Smooth muscle cell (in vitro differentiated cells): ENCODE data around the gene ALG6. TPM values are rescaled to one million over a fixed set of nuclear protein-coding genes. Genes with fewer than 3 reads are reported as not detected.

Source experiments
- DNase-seq: peaks from one replicate; lab custom pipeline; 2025; ENCODE audit not compliant: unreplicated experiment; lab: John Stamatoyannopoulos, UW
- H2AFZ ChIP-seq: fragments of 200-600 bp; sonication (generic); 2 replicates; pipeline ENCODE4 v1.6.0; 2016; ENCODE audit warnings: antibody characterized with exemption, low read depth, mild to moderate bottlenecking
- H3F3A ChIP-seq: fragments of 200-600 bp; sonication (generic); 2 replicates; pipeline ENCODE4 v1.6.0; 2017; ENCODE audit warnings: antibody characterized with exemption, low read depth
- H3K27ac ChIP-seq: fragments of 200-600 bp; sonication (generic); 2 replicates; pipeline ENCODE4 v1.5.1; 2016; ENCODE audit warnings: low read depth, mild to moderate bottlenecking
- H3K27me3 ChIP-seq: fragments of 200-600 bp; sonication (generic); 2 replicates; pipeline ENCODE4 v1.6.1; 2016; ENCODE audit warnings: low read depth, mild to moderate bottlenecking
- H3K36me3 ChIP-seq: fragments of 200-600 bp; sonication (generic); 2 replicates; pipeline ENCODE4 v1.5.1; 2016; ENCODE audit warnings: low read depth
- H3K4me1 ChIP-seq: fragments of 200-600 bp; sonication (generic); 2 replicates; pipeline ENCODE4 v1.5.1; 2016; ENCODE audit warnings: low read depth
- H3K4me2 ChIP-seq: fragments of 200-600 bp; sonication (generic); 2 replicates; pipeline ENCODE4 v1.6.0; 2016; ENCODE audit warnings: mild to moderate bottlenecking
- H3K4me3 ChIP-seq: fragments of 200-600 bp; sonication (generic); 2 replicates; pipeline ENCODE4 v1.5.1; 2016; ENCODE audit warnings: mild to moderate bottlenecking
- H3K79me2 ChIP-seq: fragments of 200-600 bp; sonication (generic); 2 replicates; pipeline ENCODE4 v1.6.0; 2016; ENCODE audit warnings: low read depth, mild to moderate bottlenecking
- H3K9ac ChIP-seq: fragments of 200-600 bp; sonication (generic); 2 replicates; pipeline ENCODE4 v1.6.0; 2016; ENCODE audit warnings: low read depth
- H3K9me3 ChIP-seq: fragments of 200-600 bp; sonication (generic); replicated peaks from 2 replicates; pipeline ENCODE4 v1.5.1; 2016; ENCODE audit warnings: low read depth
- H4K20me1 ChIP-seq: fragments of 200-600 bp; sonication (generic); 2 replicates; pipeline ENCODE4 v1.6.0; 2016; ENCODE audit warnings: low read depth
- CTCF ChIP-seq: fragments of 200-600 bp; sonication (generic); IDR thresholded peaks from 2 replicates; pipeline ENCODE4 v1.5.1; 2017; ENCODE audit warnings: borderline replicate concordance, mild to moderate bottlenecking, antibody characterized with exemption; ENCODE audit not compliant: insufficient read depth, poor library complexity, severe bottlenecking
- WGBS: methylation state at CpG from one replicate; pipeline ENCODE4 v1.1.7; 2016; ENCODE audit warnings: low lambda C conversion rate; 5-methylcytosine and 5-hydroxymethylcytosine counted together
- polyA plus RNA-seq: library from polyadenylated mRNA; unstranded; fragments of >200 nt; fragmentation: Nextera tagmentation; extraction: Ambion mirVana; gene quantifications from 2 replicates; pipeline ENCODE4 v1.2.1, GENCODE V29; 2016
- total RNA-seq: library from RNA; depleted of rRNA; stranded (reverse); fragments of >200 nt; gene quantifications from 2 replicates; pipeline ENCODE4 v1.2.3, GENCODE V29; 2014

ALG6 gene
- total and polyA plus RNA-seq, 2 experiments from 2014 or later, result 11.9 to 20.6 TPM

GRCh38 chr1:63379583-63379982 is 12.2 kb downstream of the ALG6 start:
- WGBS, result 95% methylated on average over 2 of the region's 2 CpGs
- Histone ChIP-seq H3K27me3 (no peaks in the 10 kb centered on the region), H4K20me1 (no peaks in the 10 kb centered on the region), H3K4me2 (no peak overlapping the region), H3K4me3 (no peak overlapping the region), H3K9ac (no peak overlapping the region), H3K9me3 (no peaks in the 10 kb centered on the region), H3K36me3 (no peaks in the 10 kb centered on the region), H3F3A (no peaks in the 10 kb centered on the region), H2AFZ (no peak overlapping the region), H3K79me2 (no peaks in the 10 kb centered on the region), H3K27ac (no peak overlapping the region), H3K4me1 (no peaks in the 10 kb centered on the region)
- DNase-seq, result no peak
- TF ChIP-seq CTCF, result no peak

- WGBS, result 100% methylated on average over 1 of the region's 1 CpG
- Histone ChIP-seq H3K4me1 (no peaks in the 10 kb centered on the region), H3K4me2 (no peak overlapping the region), H3K27me3 (no peaks in the 10 kb centered on the region), H4K20me1 (no peaks in the 10 kb centered on the region), H3K27ac (no peak overlapping the region), H3K9me3 (no peaks in the 10 kb centered on the region), H3K36me3 (no peaks in the 10 kb centered on the region), H3K9ac (no peak overlapping the region), H3F3A (no peaks in the 10 kb centered on the region), H3K4me3 (no peak overlapping the region), H3K79me2 (no peaks in the 10 kb centered on the region), H2AFZ (no peak overlapping the region)
- TF ChIP-seq CTCF, result no peak
- no peak for DNase-seq
Measured at GRCh38 chr1:63381741-63382140, 14.3 kb downstream of the ALG6 start.

- Histone ChIP-seq H3K79me2 (no peaks in the 10 kb centered on the region), H3K27ac (no peak overlapping the region), H3K9me3 (no peaks in the 10 kb centered on the region), H3K36me3 (no peaks in the 10 kb centered on the region), H3K9ac (no peak overlapping the region), H3K27me3 (no peaks in the 10 kb centered on the region), H2AFZ (no peak overlapping the region), H3K4me2 (no peak overlapping the region), H4K20me1 (no peaks in the 10 kb centered on the region), H3K4me3 (no peak overlapping the region), H3K4me1 (no peaks in the 10 kb centered on the region), H3F3A (no peaks in the 10 kb centered on the region)
- DNase-seq, result no peak
- TF ChIP-seq CTCF, result no peak
- 81% methylated on average over 4 of the region's 4 CpGs for WGBS
Measured at GRCh38 chr1:63401945-63402344, 34.5 kb downstream of the ALG6 start.

- H3K4me1 ChIP-seq, result no peaks in the 10 kb centered on the region
- 77% methylated on average over 3 of the region's 3 CpGs for WGBS
Measured at GRCh38 chr1:63403386-63403785, 36.0 kb downstream of the ALG6 start.

More at GRCh38 chr1:63403386-63403785, 36.0 kb downstream of the ALG6 start:
- Histone ChIP-seq H3K4me2 (no peak overlapping the region), H3F3A (no peaks in the 10 kb centered on the region), H3K27me3 (no peaks in the 10 kb centered on the region), H3K9ac (no peak overlapping the region), H3K79me2 (no peaks in the 10 kb centered on the region), H3K27ac (no peak overlapping the region), H4K20me1 (no peaks in the 10 kb centered on the region), H3K4me3 (no peak overlapping the region), H3K9me3 (no peaks in the 10 kb centered on the region), H3K36me3 (no peaks in the 10 kb centered on the region), H2AFZ (no peak overlapping the region)
- no peak for TF ChIP-seq CTCF
- no peak for DNase-seq
